Right lung (tissue), 5 donors: ENCODE measurements around the gene TMEM92. TPM values are rescaled to one million over a fixed set of nuclear protein-coding genes. Genes with fewer than 3 reads are reported as not detected.
"Not testable (repeated sequence)": the region's sequence is repeated elsewhere in the genome, so short reads cannot be mapped to it uniquely, and the experiment has no call there.

Experiments used
- DNase-seq, 2 donors: peaks; one replicate each; pipeline ENCODE4 v3.0.0-alpha.2; 2013
- polyA plus RNA-seq, 5 donors: library from polyadenylated mRNA; unstranded; fragments of 120-200 nt; gene quantifications; one replicate each; pipeline versions ENCODE4 v1.2.1 to v1.2.3, GENCODE V29; 2013; ENCODE audit warnings: inconsistent platforms in 1 of 5, low replicate concordance in 1 of 5; ENCODE audit not compliant: insufficient read length in 5 of 5, insufficient read depth in 1 of 5

TMEM92 gene
- polyA plus RNA-seq, 5 donors: 4.4 to 8.7 (median 7.5) TPM

DNA sequence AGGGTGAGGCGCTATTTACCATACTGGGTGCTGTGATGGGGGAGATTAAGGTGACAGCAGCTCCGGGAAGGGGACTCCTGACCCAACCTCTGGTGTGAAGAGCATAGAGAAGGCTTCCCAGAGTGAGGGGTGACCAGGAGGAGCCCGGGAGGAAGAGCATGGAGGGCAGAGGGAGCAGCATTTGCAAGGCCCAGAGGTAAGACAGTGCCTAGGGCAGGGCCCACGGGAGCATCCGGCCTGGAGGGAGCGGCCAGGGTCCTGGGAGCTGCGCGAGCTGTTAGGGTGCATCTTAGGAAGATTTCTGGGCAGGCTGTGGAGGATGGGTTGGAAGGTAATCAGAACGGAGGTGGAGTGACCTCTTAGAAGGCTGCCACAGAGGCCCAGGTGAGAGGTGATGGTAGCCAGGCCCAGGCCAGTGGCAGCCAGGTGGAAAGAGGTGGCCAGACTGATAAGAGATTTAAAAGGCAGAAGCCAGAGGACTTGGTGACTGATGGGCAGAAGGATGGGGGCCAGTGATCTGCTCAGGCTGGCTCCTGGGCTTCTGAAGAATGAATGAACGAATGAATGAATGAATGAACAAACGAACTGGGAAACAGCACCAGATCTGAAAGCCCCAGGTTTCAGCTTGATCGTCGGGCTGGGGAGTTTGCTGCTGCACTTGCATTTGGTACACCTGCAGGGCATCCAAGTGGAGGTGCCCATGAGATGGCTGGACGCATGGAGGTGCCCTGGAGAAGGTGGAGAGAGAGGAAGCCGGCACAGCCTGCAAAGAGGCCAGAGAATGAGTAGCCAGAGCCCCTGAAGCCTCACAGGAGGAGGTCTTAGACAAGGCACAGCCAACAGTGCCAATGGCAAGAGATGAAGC is 13.0 kb upstream of the TMEM92 start:
- no peak for DNase-seq

DNA sequence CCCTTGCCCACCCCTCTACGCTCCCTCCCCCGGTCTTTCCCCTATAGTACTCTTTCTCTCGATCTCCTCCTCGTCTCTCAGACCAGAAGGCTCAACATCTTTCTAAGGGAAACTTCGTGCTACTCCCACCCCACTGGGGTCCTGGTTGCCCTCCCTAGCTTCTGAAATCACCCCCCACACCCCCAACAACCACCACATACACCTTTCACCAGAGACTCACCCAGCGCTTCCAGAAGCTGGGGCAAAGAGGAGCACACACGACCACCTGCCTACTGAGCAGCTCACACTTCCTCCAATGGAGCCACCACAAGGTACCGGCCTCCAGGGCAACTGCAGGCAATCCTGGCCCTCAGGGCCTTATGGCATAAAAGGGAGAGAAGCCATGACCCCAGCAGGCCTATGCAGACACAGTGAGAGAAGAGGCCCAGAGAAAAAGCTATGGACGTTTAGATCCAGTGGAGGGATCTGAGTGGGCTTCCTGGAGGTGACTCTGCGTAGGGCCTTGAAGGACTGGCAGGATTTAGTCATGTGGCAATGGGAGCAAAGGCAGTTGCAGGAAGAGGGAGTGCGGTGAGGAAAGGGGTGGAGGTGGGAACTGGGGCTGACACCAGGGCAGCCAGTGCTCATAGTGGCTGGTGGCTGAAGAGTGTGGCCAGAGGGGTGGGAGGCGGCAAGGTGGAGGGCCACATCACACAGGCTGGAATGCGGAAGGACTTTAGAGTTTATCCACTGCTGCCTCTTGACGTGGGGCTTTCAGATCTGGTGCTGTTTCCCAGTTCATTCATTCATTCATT is 12.1 kb upstream of the TMEM92 start:
- DNase-seq: no peak

GRCh38 chr17:50263331-50264262 is 10.7 kb upstream of the TMEM92 start:
- no peak for DNase-seq

DNA sequence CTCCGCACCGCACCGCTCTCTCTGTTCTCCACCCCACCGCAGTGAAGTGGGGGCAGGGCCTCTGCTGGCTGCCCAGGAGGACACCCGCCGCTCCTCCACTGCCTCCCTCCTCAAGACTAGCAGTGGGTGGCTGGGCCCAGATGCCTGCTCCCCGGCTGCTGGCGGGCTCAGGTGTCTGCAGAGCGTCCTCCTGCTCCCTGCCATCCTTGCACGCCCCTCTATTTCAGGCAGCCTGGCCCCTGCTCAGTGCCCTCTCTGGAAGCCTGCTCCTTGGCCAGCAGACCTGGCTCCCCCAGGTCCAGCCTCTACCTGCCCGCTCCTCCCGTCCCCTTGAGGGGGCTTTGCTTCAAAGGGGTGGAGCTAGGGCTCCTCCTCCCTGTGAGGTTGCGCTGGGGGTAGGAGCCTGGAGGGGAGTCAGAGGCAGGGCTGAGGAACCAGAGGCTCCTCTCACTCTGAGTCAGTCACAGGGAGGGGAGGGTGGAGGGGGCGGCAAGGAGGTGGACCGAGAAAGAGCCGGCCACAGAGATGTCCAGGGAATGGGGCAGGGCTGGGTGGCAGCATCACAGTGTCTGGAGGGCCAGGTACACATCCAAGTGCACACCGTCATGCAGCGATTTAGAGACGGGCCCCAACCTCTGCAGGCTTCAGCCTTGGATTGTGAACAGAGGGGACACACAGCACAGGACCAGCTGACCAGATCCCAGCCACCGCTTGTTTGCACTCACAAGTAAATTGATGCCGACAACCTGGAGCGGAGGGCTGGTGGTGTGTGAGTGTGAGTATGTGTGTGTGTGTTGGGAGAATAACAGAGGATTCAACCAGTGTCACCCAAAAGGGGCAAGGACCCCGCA is 9.8 kb upstream of the TMEM92 start:
- no peak for DNase-seq

DNA sequence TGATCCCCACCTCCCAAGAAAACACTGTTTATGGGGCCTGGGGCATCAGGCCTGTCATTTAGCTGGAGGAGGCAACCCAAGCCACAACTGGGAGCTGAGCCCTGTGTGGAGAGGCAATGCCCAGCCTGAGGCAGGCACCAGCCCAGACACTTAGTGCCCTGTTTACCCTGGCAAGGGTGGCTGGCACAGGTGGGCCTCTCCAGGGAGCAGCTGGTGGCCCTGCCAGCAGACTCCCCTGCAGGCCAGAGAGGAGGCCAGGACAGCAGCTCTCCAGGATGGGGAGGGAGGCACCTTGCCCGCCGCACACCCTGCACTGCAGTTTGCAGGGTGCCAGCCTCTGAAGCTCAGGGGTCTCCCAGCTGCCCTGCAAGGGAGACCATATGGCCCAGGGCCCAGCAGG is 9.1 kb upstream of the TMEM92 start:
- DNase-seq: no peak

DNA sequence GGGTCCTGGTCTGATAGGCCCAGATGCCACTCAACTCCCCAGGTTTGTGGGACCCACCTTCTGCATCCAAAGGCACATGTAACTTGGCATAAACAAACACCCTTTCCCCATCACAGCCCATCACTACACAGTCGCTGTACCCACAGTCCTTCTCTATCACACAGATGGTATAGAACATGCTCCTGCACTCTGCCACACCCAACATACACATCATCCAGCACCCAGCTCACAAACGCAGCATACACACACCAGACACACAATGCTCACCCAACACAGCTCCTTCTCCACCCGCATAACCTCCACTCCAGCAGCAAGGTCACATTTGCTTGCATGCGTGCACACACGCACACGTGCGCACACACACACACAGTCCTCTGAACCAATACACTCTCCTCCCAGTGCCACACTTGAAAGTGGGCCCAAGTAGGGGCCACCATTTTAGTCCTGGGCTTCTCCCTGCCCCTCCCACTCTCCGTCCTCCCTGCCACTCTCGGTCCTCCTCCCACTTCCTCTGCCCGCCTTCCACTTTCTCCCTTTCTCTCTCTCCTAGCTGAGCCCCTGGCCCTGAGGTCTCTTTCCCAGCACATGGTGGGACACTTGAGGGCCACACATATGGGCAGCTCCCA is 8.5 kb upstream of the TMEM92 start:
- DNase-seq: no peak

GRCh38 chr17:50266384-50267073 is 7.7 kb upstream of the TMEM92 start:
- peak; percentile 74 to 78 for DNase-seq

GRCh38 chr17:50267074-50267841 is 7.0 kb upstream of the TMEM92 start:
- peak; percentile 73 to 74 for DNase-seq

DNA sequence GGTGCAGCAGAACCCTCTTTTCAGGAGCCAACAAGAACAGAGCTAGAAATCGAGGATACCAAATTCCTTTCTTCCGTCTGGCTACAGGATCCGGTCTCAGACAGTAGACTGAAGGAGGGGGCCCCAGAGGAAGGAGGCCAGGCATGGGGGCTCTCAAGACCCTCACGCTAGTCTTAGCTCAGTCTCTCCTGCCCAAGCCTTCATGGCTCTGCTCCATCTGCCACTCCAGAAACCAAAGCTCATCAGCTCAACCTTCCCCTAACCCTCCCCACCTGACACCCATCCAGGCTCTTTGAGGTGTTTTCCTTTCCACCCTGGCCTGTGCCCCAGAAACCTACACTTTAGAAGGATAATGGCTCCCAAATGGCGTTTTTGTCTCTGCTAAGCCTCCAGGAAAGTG is 6.2 kb upstream of the TMEM92 start:
- DNase-seq: no peak

GRCh38 chr17:50268743-50269275 is 5.5 kb upstream of the TMEM92 start:
- peak in 1 of 2 donors; percentile 68 for DNase-seq

DNA sequence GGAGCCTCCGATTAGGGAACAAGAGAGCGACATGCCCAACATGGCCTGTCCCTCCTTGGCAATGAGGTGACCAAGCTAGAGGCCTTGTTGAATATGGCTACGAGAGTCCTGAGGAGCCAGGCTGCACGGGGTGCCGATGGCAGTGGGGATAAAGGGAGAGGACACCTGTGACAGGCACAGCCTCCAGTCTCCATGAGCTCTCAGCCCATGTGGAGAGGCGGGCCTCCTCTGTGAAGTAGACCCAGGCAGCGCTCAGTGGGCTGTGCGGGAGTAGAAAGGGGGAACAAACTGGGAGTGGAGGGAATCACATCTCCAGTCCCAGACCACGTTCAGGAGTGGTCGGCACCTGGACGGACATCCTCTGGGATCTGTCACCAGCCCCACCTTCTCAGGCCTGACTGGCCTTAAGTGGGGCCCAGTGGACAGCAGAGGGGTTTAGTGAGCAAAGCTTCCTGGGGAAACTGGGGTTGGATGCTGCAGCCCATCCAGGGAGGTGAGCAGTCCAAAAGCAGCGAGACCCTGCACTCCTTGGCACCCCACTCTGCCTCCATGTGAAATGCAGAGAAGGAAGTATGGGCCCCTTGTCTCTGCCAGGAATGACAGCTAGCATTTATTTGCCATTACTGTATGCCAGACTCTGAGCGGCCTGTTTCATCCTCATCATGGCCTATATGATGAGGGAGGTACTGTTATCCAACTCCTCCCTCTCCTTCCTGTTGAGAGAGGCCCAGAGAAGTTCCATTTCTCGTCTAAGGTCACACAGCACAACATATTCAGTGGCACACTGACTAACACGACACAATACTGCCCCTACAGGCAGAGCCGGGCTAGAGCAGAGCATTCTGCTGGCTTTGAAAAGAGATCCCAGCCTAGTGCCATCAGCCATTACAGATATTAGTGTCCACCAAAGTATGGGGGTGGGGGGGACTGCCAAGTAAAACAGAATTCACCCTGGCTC is 4.5 kb upstream of the TMEM92 start:
- peak in 1 of 2 donors; percentile 76 for DNase-seq

DNA sequence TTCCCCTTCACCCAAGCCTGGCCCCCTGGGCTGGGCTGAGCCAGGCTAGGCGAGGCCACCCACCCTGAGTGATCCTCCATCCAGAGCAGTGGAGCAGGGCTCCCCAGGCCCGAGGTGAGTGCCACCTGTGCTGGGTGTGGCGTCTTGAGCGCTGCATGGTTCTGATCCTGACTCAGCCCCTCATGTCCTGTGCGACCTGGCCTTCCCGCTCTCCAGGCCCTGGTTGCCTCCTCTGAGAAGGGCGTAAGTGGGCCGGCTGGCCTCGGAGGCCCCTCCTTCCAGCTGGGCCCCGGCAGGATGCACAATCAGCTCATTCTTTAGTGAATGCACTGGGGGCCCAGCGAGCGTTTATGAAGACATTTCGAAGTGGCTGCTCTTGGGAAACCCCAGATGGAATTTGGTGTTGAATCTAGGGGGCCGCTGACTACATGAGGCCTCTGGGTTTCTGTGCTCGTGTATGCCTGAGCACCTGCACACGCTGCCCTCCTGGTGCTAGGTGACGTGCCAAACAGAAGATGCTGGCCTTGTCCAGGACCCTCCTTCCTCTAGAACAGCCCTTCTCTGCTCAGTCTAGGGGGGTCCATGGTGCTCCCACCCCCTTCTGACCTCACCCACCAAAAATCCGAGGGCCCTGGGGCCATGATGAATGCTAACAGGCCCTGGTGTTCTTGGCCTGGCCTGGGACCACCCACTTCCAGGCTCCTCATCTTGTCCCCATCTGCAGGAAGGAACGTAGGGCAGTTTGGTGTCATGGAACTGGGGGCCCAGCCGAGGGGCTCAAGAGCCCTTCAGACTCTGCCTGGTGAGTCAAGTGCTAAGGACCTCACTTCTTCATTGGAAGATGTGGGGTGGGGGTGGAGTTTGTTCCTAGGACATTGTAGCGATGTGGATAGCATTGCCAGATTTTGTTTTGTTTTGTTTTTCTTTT is 3.6 kb upstream of the TMEM92 start:
- DNase-seq: peak; percentile 78 to 84

DNA sequence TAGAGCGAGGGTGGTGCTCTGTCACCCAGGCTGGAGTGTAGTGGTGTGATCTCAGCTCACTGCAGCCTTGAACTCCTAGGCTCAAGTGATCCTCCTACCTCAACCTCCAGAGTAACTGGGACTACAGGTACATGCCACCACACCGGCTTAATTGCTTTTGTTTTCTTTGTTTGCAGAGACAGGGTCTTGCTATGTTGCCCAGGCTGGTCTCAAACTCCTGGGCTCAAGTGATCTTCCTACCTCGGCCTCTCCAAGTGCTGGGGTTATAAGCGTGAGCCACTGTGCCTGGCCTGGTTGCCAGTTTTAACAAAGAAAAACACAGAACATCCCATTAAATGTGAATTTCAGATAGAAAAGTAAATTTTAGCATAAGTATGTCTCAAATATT is 2.9 kb upstream of the TMEM92 start:
- DNase-seq: not testable (repeated sequence)

DNA sequence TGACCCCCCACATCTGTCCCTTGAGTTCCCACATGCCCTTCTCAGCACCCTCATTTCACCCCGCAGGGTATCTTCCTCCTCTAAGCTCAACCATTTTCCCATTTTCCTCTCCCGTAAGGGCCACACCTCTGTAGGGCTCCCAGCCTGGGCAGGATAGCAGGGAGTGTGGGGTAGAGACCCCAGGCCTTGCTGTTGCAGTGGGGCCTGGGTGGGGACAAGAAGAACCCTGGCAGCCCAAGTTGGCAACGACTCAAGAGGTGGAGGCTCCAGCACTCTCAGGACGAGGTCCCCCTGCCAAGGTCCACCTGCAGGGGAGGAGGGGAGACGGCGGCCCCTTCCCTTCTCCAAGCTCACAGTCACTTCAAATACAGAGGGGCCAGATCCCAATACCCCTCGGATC is 2.0 kb upstream of the TMEM92 start:
- no peak for DNase-seq

DNA sequence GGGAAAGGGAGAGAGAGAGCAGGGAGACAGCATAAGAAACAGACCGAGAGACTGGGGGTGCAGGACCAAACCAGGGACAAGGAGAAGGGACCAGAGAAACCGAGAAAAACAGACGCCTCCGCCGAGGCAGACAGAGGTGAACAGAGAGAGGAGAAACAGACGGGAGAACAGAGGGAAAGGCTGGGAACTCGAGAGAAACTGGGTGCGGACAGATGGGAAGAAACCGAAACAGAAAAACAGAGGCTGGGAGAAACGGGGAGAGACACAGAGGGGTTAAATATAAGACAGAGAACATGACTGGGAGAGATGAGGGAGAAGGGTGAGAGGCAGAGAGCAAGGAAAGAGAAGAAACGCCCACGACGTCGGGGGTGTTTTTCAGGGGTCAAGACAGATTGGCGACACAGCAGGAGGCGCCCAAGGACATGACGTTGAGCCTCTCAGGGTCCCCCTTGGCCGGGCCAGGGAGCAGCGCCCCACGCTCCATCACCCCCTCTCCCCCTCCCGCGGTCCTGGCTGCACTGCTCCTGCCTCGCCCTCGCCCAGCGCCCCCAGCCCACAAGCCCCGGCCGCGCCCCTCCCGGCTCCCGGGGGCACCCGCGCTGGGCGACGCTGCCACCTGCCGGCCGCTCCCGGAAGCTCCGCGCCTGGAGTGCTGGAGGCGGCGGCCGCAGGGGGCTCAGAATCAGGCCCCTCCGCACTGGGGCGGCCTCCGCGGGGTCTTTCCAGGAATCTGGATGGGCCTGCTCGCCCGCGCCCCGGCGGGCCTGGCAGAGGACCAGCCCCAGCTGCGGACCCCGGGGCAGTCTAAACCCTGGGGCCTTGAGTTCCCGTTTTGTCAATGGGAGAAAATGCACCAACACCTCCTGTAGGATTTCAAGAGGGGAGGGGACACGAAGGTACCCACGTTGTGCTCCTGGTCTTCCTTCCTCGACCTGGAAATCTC is 1.3 kb upstream of the TMEM92 start:
- peak in 1 of 2 donors; percentile 59 for DNase-seq
